ENCODE measurements around the gene PTCRA. TPM values are rescaled to one million over a fixed set of nuclear protein-coding genes. Genes with fewer than 3 reads are reported as not detected.

PTCRA gene
- total and polyA plus RNA-seq, 2 of the 4 experiments (the other 2 are of a cell fraction): not detected

GRCh38 chr6:42962096-42962495 lies 46.2 kb downstream of the PTCRA start:
- Histone ChIP-seq H2BK15ac (ENCODE audit: low read depth, low read length) (no peak overlapping the region), H4K91ac (ENCODE audit: insufficient read depth, low read depth, low read length) (no peak overlapping the region), H3K9me3 (ENCODE audit: control insufficient read depth, insufficient read depth, low read length) (no peaks in the 10 kb centered on the region), H3K79me1 (ENCODE audit: low read depth in 1 of 2, low read length in 2 of 2) (peaks cover 0 to 3% of the 10 kb centered on the region in 2 experiments; a peak in 1 of 4 replicates), H3K18ac (ENCODE audit: low read depth, low read length) (no peak overlapping the region), H3K27me3 (ENCODE audit: control insufficient read depth, insufficient read depth, low read length) (no peaks in the 10 kb centered on the region), H2AK9ac (replicated peaks; ENCODE audit: low read depth, low read length, poor library complexity) (peak overlapping the region; percentile 72), H4K8ac (ENCODE audit: low read depth in 2 of 2, low read length in 2 of 2) (no peak overlapping the region), H2AK5ac (ENCODE audit: low read depth, low read length) (no peak overlapping the region), H4K5ac (ENCODE audit: low read depth, low read length) (no peak overlapping the region), H3K27ac (ENCODE audit: insufficient read depth, low read length) (no peak overlapping the region), H2BK120ac (ENCODE audit: low read depth, low read length) (no peak overlapping the region), H2BK20ac (ENCODE audit: low read depth, low read length) (no peak overlapping the region), H3K9ac (ENCODE audit: low read depth, low read length) (no peak overlapping the region), H3K36me3 (ENCODE audit: control insufficient read depth, insufficient read depth, low read length) (peaks cover 35% of the 10 kb centered on the region), H3K4me1 (ENCODE audit: control insufficient read depth, insufficient read depth, low read length) (peaks cover 7% of the 10 kb centered on the region; the same call in 1 of the 2 replicates), H2BK5ac (ENCODE audit: low read depth, low read length, poor library complexity, severe bottlenecking) (no peak overlapping the region), H3K4ac (ENCODE audit: low read depth, low read length) (no peak overlapping the region), H3K9me1 (ENCODE audit: insufficient read depth, low read length) (no peaks in the 10 kb centered on the region), H3K23ac (ENCODE audit: low read depth, low read length) (no peak overlapping the region), H3K56ac (ENCODE audit: extremely low read depth, insufficient read depth, low read length) (no peak overlapping the region), H3K4me2 (ENCODE audit: low read depth, low read length) (no peak overlapping the region), H4K20me1 (ENCODE audit: insufficient read depth, low read length) (no peaks in the 10 kb centered on the region), H3K14ac (replicated peaks; ENCODE audit: low read depth, low read length) (no peak overlapping the region), H3K4me3 (ENCODE audit: insufficient read depth, low read depth, low read length) (no peak overlapping the region), H2AFZ (replicated peaks; ENCODE audit: low read length, poor library complexity) (no peak overlapping the region)
- TF ChIP-seq CTCF (conservative IDR thresholded peaks at IDR 0.05; ENCODE audit: low read depth, low read length) (no peak), BHLHE40 (IDR thresholded peaks at IDR 0.05; ENCODE audit: low read depth, low read length) (no peak), RCOR1 (IDR thresholded peaks at IDR 0.05; ENCODE audit: insufficient replicate concordance, low read length) (no peak), MAZ (IDR thresholded peaks at IDR 0.05; ENCODE audit: borderline replicate concordance, low read depth, low read length) (no peak), RAD21 (IDR thresholded peaks at IDR 0.05; ENCODE audit: low read length) (no peak), NFE2L2 (IDR thresholded peaks at IDR 0.05; ENCODE audit: low read depth, low read length) (no peak), ELK1 (IDR thresholded peaks at IDR 0.05; ENCODE audit: borderline replicate concordance, low read depth, low read length) (no peak), RFX5 (IDR thresholded peaks at IDR 0.05; ENCODE audit: low read depth, low read length) (no peak), USF2 (IDR thresholded peaks at IDR 0.05; ENCODE audit: low read depth, low read length) (no peak), CHD1 (IDR thresholded peaks at IDR 0.05; ENCODE audit: low read depth, low read length) (no peak)
- in situ Hi-C loops (cut with MboI; ENCODE audit: low sequenced_read_pairs): no loop called here
- no TSS peak for BruUV-seq (replicated peaks)
- ChIA-PET CTCF (no interaction called here), POLR2A (ENCODE audit: unreplicated experiment) (no interaction called here)
- intact Hi-C loops (cut with micrococcal nuclease): no loop called here
- DNase-seq: no peak
- WGBS, 2 experiments (ENCODE audit: extremely low coverage in 2 of 2, insufficient read length in 1 of 2): 100% methylated on average over 1 of the region's 12 CpGs; no CpG with 5 or more reads in 1 of the 2 experiments
- dilution Hi-C loops (cut with HindIII; ENCODE audit: low sequenced_read_pairs, unreplicated experiment): no loop called here
- no peak for ATAC-seq (ENCODE audit: low read depth)
